GM21390 (cell line): ENCODE results near the gene STXBP5L.
"Not testable (repeated sequence)": the region's sequence is repeated elsewhere in the genome, so short reads cannot be mapped to it uniquely, and the experiment has no call there.

Source experiments
- ATAC-seq: cut with Tn5 transposase; IDR thresholded peaks from one replicate; pipeline ENCODE4 v1.9.1; 2021; ENCODE audit not compliant: unreplicated experiment

The STXBP5L gene

DNA sequence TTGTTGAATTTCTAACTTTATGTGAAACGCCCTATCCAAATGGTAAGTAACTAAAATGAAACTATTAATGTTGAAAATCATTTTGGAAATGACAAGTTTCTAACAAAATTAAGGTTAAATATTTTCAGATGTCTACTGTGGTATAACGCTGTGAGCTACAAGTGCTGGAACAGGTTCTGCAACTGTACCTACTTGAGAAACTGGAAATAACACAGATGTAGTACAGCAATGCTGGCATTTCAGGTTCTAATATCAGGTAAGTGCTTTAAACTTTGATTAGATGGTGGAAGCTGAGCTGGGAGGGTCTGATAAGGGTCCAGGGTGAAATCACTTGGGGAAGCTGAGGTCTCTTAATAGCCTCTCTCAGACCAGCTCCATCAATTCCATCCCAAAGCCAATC, 315.1 kb downstream of the STXBP5L start:
- no peak for ATAC-seq

- no peak for ATAC-seq
Observed at GRCh38 chr3:121228971-121229370, 321.0 kb downstream of the STXBP5L start.

DNA sequence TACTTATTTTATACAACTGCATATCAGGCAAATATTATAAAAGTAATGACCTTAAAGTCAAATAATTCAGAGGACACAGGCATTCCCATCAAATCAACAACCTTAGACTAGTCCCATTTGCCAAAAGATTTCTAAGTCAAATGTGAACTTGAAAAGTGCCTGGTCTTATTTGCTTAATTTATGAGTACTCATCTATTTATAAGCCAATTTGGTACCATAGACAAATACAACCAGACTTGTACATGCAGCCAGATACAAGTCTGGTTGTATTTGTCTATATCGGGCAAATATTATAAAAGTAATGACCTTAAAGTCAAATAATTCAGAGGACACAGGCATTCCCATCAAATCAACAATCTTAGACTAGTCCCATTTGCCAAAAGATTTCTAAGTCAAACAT, 322.2 kb downstream of the STXBP5L start:
- ATAC-seq: not testable (repeated sequence)

- no peak for ATAC-seq
Observed at GRCh38 chr3:121231872-121232271, 323.9 kb downstream of the STXBP5L start.

GRCh38 chr3:121232309-121233225, 324.6 kb downstream of the STXBP5L start:
- ATAC-seq: peak; percentile 44

- no peak for ATAC-seq
Observed at GRCh38 chr3:121243208-121243607, 335.2 kb downstream of the STXBP5L start.

DNA sequence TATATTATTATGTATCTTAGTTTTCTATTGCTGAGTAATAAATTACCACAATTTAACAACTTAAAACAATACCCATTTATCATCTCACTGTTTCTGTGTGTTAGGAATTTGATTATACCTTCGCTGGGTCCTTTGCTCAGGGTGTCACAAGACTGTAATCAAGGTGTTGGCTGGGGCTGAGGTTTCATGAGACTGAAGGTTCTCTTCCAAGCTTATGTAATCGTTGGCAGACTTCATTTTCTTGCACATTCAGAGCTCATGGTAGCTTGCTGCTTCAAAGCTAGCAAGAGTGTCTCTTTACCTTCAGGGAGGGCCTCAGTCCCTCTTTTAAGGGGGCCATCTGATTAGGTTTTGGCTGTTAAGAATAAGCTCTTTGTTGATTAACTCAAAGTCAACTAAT, 344.7 kb downstream of the STXBP5L start:
- no peak for ATAC-seq

DNA sequence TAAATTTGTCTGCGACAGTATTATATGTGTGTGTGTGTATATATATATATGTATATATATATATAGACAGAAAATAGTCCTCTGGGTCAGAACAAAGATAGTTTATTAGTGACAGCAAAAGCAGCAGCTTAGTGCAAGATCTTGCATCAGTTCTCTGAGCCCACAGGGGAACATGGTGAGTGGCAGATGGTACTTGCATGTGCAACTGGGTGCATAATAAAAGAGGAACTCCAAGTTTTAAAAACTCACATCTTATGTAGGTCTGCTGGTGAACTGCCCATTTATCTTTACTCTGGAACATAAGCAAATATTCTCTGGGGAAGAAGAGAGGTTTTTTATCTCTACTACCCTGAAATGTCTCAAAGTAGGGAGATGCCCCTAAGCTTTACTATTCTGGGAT, 361.4 kb downstream of the STXBP5L start:
- ATAC-seq: no peak

DNA sequence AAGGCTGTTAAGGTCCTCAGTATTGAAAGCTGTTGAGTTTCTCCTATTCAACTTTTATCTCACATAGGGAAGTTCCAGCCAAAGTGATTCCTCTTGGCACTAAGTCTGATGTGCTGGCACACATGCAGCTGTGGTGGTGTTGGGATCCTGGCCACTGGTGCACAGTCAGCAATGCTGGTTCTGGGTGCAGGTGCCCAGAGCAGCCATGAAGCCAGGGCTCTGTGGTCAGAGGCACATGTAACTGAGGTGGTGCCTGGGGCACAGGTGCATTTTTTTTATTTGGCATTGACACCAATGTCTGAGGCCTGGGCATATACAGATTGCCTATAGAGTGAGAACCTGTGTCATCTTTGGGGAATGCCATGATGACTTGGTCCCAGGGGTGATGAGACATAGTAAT, 366.4 kb downstream of the STXBP5L start:
- ATAC-seq: no peak

GRCh38 chr3:121295452-121295851, 387.4 kb downstream of the STXBP5L start:
- no peak for ATAC-seq

DNA sequence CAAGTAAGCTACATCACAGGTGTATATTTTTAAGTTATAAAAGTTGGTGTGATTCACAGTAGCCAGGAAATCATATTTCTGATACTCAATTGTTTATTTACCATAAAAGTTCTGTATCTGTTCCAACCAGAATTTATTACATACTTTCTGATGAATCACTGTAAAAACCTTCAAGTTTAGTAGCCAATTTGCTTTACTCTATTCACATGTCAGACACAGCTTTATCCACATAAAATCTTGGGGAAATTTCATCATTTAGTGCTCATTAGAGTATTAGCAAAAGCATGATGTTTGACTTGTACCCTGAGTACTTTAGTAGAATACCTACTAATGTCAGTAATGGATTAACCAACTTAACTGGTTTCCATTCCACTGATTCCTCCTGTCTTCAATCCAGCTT, 388.0 kb downstream of the STXBP5L start:
- no peak for ATAC-seq

DNA sequence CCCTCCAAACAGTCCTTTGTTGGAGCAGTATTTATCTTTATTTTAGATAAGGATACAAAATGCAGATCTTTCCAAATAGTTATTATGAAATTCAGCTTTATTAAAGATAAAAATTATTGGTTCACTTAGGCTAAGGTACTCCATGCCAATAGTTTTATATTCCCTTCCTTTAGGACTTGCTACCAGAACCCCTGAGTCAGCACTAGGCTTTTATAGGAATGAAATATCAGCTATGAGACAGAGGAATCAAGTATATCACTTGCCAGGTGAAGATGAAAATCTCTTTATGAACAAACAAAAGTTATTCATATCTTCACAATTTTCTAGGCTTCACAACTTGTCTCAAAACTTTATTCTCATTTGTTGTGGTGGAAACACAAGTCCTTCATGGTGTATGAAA, 416.3 kb downstream of the STXBP5L start:
- no peak for ATAC-seq

DNA sequence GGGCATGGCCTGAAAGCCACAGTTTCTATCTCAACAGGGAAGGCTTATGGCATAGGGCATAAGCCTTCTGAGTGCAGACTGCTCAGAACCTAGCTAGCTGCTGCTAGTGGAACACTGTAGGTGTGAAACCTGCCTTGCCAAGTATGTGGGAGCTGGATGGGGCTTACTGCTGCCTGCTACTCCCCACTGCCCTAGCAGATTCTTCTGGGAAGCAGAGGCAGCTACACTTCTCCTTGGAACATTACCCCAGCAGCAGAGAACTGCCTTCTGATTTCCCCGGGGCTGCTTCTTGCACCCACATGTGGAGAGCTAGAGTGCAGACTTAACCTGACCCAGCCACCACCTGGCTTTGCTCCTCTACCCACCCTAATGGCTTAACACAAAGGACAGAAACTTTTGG, 422.1 kb downstream of the STXBP5L start:
- ATAC-seq: no peak

DNA sequence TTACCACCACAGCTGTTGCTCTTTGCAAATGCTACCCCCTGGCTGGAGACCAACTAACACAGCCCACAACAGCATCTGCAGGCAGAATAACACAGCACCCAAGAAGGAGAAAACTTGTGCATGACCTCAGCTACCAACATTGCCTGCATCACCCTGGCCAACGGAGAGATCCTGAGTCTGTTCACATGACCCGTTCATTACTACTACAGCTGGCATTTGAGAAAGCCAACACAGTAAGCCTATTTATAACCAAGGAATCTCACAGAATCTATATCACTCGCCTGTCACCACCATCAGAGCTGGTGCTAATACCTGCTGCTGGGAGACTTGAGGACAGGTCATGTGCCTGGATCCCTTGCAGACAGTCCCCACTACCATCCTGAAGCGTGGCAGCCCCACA, 422.6 kb downstream of the STXBP5L start:
- no peak for ATAC-seq

- ATAC-seq: not testable (repeated sequence)
Observed at GRCh38 chr3:121355960-121356359, 448.0 kb downstream of the STXBP5L start.

DNA sequence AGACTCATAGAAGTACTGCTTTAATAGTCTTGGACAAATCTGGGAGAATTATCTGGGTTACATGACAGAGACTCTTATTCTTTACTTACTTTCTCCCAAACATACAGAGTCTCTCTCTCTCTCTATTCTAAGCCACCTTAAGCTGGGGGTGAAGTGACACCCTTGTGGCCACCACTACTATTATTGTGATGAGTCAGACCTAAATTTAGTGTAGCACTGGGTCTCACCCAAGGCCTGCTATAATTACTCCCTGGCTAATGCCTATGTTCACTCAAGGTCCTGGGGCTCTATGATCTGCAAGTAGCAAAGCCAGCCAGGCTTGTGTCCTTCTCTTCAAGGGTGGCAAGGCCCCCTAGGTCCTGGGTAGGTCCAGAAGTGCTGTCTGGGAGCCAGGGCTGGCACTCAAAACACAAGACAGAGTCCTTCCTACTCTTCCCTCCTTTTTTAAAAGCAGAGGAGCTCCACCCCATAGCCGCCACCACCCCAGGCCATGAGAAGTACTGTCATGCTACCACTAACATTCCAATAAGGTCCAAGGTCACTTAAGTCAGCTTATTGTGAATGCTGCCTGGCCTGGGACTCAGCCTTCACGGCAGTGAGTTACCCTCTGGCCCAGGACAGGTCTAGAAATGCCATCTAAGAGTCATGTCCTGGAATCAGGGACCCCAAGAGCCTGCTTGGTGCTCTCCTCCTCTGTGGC, 454.2 kb downstream of the STXBP5L start:
- ATAC-seq: peak; percentile 79

DNA sequence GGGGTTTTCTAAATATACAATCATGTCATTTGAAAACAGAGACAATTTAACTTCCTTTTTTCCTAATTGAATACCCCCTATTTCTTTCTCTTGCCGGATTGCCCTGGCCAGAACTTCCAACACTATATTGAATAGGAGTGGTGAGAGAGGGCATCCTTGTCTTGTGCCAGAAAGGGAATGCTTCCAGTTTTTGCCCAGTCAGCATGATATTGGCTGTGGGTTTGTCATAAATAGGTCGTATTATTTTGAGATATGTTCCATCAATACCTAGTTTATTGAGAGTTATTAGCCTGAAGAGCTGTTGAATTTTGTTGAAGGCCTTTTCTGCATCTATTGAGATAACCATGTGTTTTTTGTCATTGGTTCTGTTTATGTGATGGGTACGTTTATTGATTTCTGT, 480.3 kb downstream of the STXBP5L start:
- not testable (repeated sequence) for ATAC-seq

- not testable (repeated sequence) for ATAC-seq
Observed at GRCh38 chr3:121395967-121396366, 488.0 kb downstream of the STXBP5L start.

DNA sequence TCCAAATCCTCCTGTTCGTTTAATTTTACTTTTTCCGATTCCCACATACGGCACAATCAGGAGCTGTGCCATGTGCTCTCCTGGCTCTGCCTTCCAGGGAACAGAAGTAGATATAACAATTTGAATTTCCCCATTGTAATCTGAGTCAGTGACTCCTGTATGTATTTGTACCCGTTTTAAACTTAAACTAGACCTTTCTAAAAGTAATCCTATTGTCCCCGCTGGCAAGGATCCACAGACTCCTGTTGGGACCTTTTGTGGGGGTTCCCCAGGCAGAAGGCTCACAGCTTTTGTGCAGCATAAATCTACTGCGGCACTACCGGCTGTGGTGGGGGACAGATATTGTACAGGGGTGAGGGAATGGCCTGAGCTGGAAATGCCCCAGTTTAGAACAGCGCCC, 490.0 kb downstream of the STXBP5L start:
- ATAC-seq: not testable (repeated sequence)

DNA sequence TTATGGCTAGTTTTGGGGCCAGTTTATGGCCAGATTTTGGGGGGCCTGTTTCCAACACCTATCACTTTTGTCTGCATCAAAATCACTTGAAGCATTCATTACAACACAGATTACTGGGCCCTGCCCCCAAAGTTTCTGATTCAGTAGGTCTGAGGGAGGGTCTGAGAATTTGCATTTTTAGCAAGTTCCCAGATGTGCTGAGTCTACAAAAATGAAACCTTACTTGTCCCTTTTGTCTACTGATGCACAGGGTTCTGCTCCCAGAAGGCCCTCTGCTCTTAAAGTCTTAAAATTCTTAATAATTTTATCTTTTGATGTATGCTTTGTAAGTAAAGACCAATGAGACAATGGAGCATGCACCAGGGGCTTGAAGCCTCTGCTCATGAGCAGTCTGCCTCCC, 491.8 kb downstream of the STXBP5L start:
- ATAC-seq: no peak

DNA sequence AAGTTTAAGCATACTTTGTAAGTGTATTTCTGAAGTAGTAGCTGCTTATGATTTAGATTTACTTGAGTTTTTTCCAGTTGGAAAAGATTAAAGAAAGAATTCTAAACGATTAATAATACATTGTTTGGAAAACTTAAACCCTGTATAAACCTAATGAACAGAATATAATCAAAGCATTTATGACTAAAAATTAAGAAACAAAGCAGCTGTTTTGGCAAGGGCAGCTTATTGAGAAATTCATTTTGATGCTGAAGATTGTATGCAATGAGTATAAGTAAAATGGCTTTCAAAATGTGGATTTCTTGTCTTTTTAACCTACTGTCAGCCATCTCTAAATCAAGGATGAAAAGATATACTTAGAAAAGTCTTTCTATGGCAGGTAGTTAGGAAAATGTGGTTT, 497.6 kb downstream of the STXBP5L start:
- ATAC-seq: no peak

- ATAC-seq: no peak
Observed at GRCh38 chr3:121411523-121411922, 503.5 kb downstream of the STXBP5L start.
